H9 (cell line): ENCODE data around the gene CYTH4. TPM values are rescaled to one million over a fixed set of nuclear protein-coding genes. Genes with fewer than 3 reads are reported as not detected.

ENCODE experiments used
- DNase-seq: peaks from one replicate; pipeline ENCODE4 v3.0.0-alpha.2; 2017
- H2AFZ ChIP-seq: one replicate; pipeline ENCODE4 v1.6.1; 2013; ENCODE audit warnings: mild to moderate bottlenecking, low read length, control low read depth, moderate library complexity
- H2AK5ac ChIP-seq: 2 replicates; pipeline ENCODE4 v1.6.1; 2013; ENCODE audit warnings: low read length, control low read depth, mixed read lengths; ENCODE audit not compliant: insufficient read length
- H2BK120ac ChIP-seq: one replicate; pipeline ENCODE4 v1.6.1; 2013; ENCODE audit warnings: low read depth, mild to moderate bottlenecking, low read length, control low read depth, inconsistent platforms; ENCODE audit not compliant: poor library complexity, severe bottlenecking
- H2BK12ac ChIP-seq: 2 replicates; pipeline ENCODE4 v1.6.1; 2013; ENCODE audit warnings: low read length, control low read depth, mixed read lengths, low read depth; ENCODE audit not compliant: insufficient read length
- H2BK15ac ChIP-seq: 2 replicates; pipeline ENCODE4 v1.6.1; 2013; ENCODE audit warnings: low read depth, low read length, control low read depth
- H2BK20ac ChIP-seq: one replicate; pipeline ENCODE4 v1.6.1; 2013; ENCODE audit warnings: low read depth, mild to moderate bottlenecking, low read length, control low read depth, inconsistent platforms; ENCODE audit not compliant: poor library complexity, severe bottlenecking
- H2BK5ac ChIP-seq: 2 replicates; pipeline ENCODE4 v1.6.1; 2013; ENCODE audit warnings: low read length, control low read depth, mixed read lengths; ENCODE audit not compliant: insufficient read length
- H3K14ac ChIP-seq: 2 replicates; pipeline ENCODE4 v1.6.1; 2013; ENCODE audit warnings: low read length, control low read depth; ENCODE audit not compliant: insufficient read depth
- H3K18ac ChIP-seq: 2 replicates; pipeline ENCODE4 v1.6.1; 2013; ENCODE audit warnings: low read depth, mild to moderate bottlenecking, mixed read lengths, low read length, control low read depth; ENCODE audit not compliant: insufficient read length
- H3K23ac ChIP-seq: 2 replicates; pipeline ENCODE4 v1.6.1; 2013; ENCODE audit warnings: low read length, control low read depth, mixed read lengths, low read depth; ENCODE audit not compliant: insufficient read length
- H3K23me2 ChIP-seq: 2 replicates; pipeline ENCODE4 v1.6.1; 2013; ENCODE audit warnings: low read depth, mild to moderate bottlenecking, mixed read lengths, low read length, control low read depth; ENCODE audit not compliant: insufficient read length, poor library complexity, severe bottlenecking
- H3K27ac ChIP-seq: 2 replicates; pipeline ENCODE4 v1.5.1; 2013; ENCODE audit warnings: low read length, control low read depth, mixed read lengths, low read depth; ENCODE audit not compliant: insufficient read length
- H3K27me3 ChIP-seq: 2 replicates; pipeline ENCODE4 v1.6.1; 2013; ENCODE audit warnings: low read length, control low read depth, inconsistent platforms; ENCODE audit not compliant: insufficient read depth
- H3K4ac ChIP-seq: 2 replicates; pipeline ENCODE4 v1.6.1; 2013; ENCODE audit warnings: low read depth, mild to moderate bottlenecking, control low read depth, inconsistent platforms, low read length, moderate library complexity
- H3K4me1 ChIP-seq: 2 replicates; pipeline ENCODE4 v1.6.1; 2013; ENCODE audit warnings: low read length, control low read depth, inconsistent platforms; ENCODE audit not compliant: insufficient read depth
- H3K4me2 ChIP-seq: 2 replicates; pipeline ENCODE4 v1.6.1; 2013; ENCODE audit warnings: low read length, control low read depth, mixed read lengths; ENCODE audit not compliant: insufficient read length, insufficient read depth
- H3K56ac ChIP-seq: 2 replicates; pipeline ENCODE4 v1.6.1; 2013; ENCODE audit warnings: low read depth, mild to moderate bottlenecking, mixed read lengths, low read length, control low read depth; ENCODE audit not compliant: insufficient read length
- H3K79me1 ChIP-seq: 2 replicates; pipeline ENCODE4 v1.6.1; 2013; ENCODE audit warnings: low read depth, mild to moderate bottlenecking, moderate library complexity, low read length, control low read depth, inconsistent platforms; ENCODE audit not compliant: insufficient read depth, poor library complexity, severe bottlenecking
- H3K79me2 ChIP-seq: 2 replicates; pipeline ENCODE4 v1.6.1; 2013; ENCODE audit warnings: low read length, control low read depth, inconsistent platforms; ENCODE audit not compliant: insufficient read depth
- H3K9ac ChIP-seq: 2 replicates; pipeline ENCODE4 v1.6.1; 2013; ENCODE audit warnings: low read length, control low read depth, mixed read lengths; ENCODE audit not compliant: insufficient read length; ENCODE audit errors: extremely low read depth
- H3K9me3 ChIP-seq: one replicate; pipeline ENCODE4 v1.6.1; 2013; ENCODE audit warnings: low read depth, low read length, inconsistent platforms; ENCODE audit not compliant: control insufficient read depth
- H3T11ph ChIP-seq: one replicate; pipeline ENCODE4 v1.6.1; 2013; ENCODE audit warnings: mild to moderate bottlenecking, low read length, control low read depth, inconsistent platforms
- H4K20me1 ChIP-seq: one replicate; pipeline ENCODE4 v1.6.1; 2013; ENCODE audit not compliant: control insufficient read depth, insufficient read length, insufficient read depth
- H4K5ac ChIP-seq: 2 replicates; pipeline ENCODE4 v1.6.1; 2013; ENCODE audit warnings: low read depth, mild to moderate bottlenecking, mixed read lengths, low read length, control low read depth; ENCODE audit not compliant: insufficient read length
- H4K8ac ChIP-seq: replicated peaks from 2 replicates; pipeline ENCODE4 v1.6.1; 2013; ENCODE audit warnings: low read length, control low read depth, mixed read lengths, low read depth; ENCODE audit not compliant: insufficient read length
- H4K91ac ChIP-seq: 2 replicates; pipeline ENCODE4 v1.6.1; 2013; ENCODE audit warnings: low read depth, mild to moderate bottlenecking, moderate library complexity, mixed read lengths, low read length, control low read depth; ENCODE audit not compliant: insufficient read length
- H3K27ac Mint-ChIP-seq, 3 experiments: 2 replicates in 2 of 3; 3 replicates in 1 of 3; pipeline ENCODE4 v1.8.0; 2020 to 2021; ENCODE audit warnings: mixed read lengths in 3 of 3, mild to moderate bottlenecking in 1 of 3, moderate library complexity in 1 of 3
- H3K27me3 Mint-ChIP-seq: 2 replicates; pipeline ENCODE4 v1.8.0; 2021; ENCODE audit warnings: low read depth, mild to moderate bottlenecking, moderate library complexity, mixed read lengths
- H3K36me3 Mint-ChIP-seq, 3 experiments: 2 replicates in 2 of 3; 3 replicates in 1 of 3; pipeline ENCODE4 v1.8.0; 2020 to 2021; ENCODE audit warnings: low read depth in 3 of 3, mixed read lengths in 3 of 3; ENCODE audit not compliant: insufficient read depth in 1 of 3
- H3K4me1 Mint-ChIP-seq, 2 experiments: 2 replicates each; pipeline ENCODE4 v1.8.0; 2020; ENCODE audit warnings: mixed read lengths in 2 of 2
- H3K4me3 Mint-ChIP-seq, 2 experiments: 2 replicates in 1 of 2; 3 replicates in 1 of 2; pipeline ENCODE4 v1.8.0; 2020 to 2021; ENCODE audit warnings: mild to moderate bottlenecking in 2 of 2, mixed read lengths in 2 of 2, moderate library complexity in 1 of 2
- H3K9me3 Mint-ChIP-seq, 2 experiments: 2 replicates in 1 of 2; 3 replicates in 1 of 2; pipeline ENCODE4 v1.8.0; 2020; ENCODE audit warnings: mild to moderate bottlenecking in 2 of 2, mixed read lengths in 2 of 2, moderate library complexity in 1 of 2
- WGBS: extraction: QIAGEN DNeasy Blood & Tissue Kit; methylation state at CpG from one replicate; pipeline ENCODE4 v1.1.7; 2013; ENCODE audit warnings: missing lambda C conversion rate, low lambda C conversion rate, mixed read lengths; ENCODE audit not compliant: insufficient read length; ENCODE audit errors: extremely low coverage; 5-methylcytosine and 5-hydroxymethylcytosine counted together
- total RNA-seq: library from RNA; stranded (reverse); gene quantifications from 2 replicates; pipeline ENCODE4 v1.2.1, GENCODE V29; 2021
- TF ChIP-seq, protein P1 (sequence below): fragments of 200-600 bp; sonication (generic); conservative IDR thresholded peaks from 3 replicates; pipeline ENCODE4 v1.8.0; 2021; ENCODE audit warnings: antibody characterized with exemption, mild to moderate bottlenecking

CYTH4 gene
- total RNA-seq, 1 experiment from 2014 or later = not detected

GRCh38 chr22:37258753-37259401, 23.4 kb upstream of the CYTH4 start:
- Histone ChIP-seq H3K18ac (no peak overlapping the region), H3K27ac (no peak overlapping the region), H3K9me3 (no peaks in the 10 kb centered on the region), H3K23me2 (no peaks in the 10 kb centered on the region), H3K79me1 (no peaks in the 10 kb centered on the region), H2BK120ac (no peak overlapping the region), H3K27me3 (no peaks in the 10 kb centered on the region), H2BK15ac (no peak overlapping the region), H3K14ac (no peak overlapping the region), H2BK20ac (no peak overlapping the region), H3K4ac (no peak overlapping the region), H3K79me2 (no peaks in the 10 kb centered on the region), H4K5ac (no peak overlapping the region), H3K4me1 (0 out of 2 replicates have a peak, but pooled peaks cover 5% of the 10 kb centered on the region), H2AFZ (no peak overlapping the region), H2BK12ac (no peak overlapping the region), H4K91ac (no peak overlapping the region), H3K4me2 (peak overlapping the region; percentile 30), H4K20me1 (peaks cover 3% of the 10 kb centered on the region), H2BK5ac (no peak overlapping the region), H3K9ac (no peak overlapping the region), H4K8ac (no peak overlapping the region), H3K23ac (no peak overlapping the region), H3K56ac (no peak overlapping the region), H2AK5ac (no peak overlapping the region), H3T11ph (no peak overlapping the region)
- Mint-ChIP-seq H3K4me1 (peaks cover 18 to 40% of the 10 kb centered on the region in 2 experiments), H3K4me3 (peak overlapping the region in 1 of 2 experiments; percentile 41; a peak in 2 of 5 replicates), H3K27me3 (peaks cover 56% of the 10 kb centered on the region), H3K9me3 (peaks cover 10% of the 10 kb centered on the region in 2 experiments), H3K27ac (no peak overlapping the region), H3K36me3 (peaks cover 0 to 3% (median 0%) of the 10 kb centered on the region in 3 experiments; a peak in 3 of 7 replicates)
- DNase-seq = peak; percentile 37
- TF ChIP-seq, protein P1, sequence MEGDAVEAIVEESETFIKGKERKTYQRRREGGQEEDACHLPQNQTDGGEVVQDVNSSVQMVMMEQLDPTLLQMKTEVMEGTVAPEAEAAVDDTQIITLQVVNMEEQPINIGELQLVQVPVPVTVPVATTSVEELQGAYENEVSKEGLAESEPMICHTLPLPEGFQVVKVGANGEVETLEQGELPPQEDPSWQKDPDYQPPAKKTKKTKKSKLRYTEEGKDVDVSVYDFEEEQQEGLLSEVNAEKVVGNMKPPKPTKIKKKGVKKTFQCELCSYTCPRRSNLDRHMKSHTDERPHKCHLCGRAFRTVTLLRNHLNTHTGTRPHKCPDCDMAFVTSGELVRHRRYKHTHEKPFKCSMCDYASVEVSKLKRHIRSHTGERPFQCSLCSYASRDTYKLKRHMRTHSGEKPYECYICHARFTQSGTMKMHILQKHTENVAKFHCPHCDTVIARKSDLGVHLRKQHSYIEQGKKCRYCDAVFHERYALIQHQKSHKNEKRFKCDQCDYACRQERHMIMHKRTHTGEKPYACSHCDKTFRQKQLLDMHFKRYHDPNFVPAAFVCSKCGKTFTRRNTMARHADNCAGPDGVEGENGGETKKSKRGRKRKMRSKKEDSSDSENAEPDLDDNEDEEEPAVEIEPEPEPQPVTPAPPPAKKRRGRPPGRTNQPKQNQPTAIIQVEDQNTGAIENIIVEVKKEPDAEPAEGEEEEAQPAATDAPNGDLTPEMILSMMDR = no peak
- WGBS = no CpG with 5 or more reads among the region's 14 CpGs
